GM10248 (cell line): ENCODE results near the gene AUH.

Experiments used
- CTCF ChIA-PET: fragments of 300-600 bp; sonication (Branson Sonifier 250); formaldehyde crosslinking; extraction: SDS; loops from one replicate; lab custom pipeline; 2021; ENCODE audit warnings: antibody characterized with exemption; lab: Yijun Ruan, JAX
- POLR2A ChIA-PET: fragments of 350-650 bp; sonication (Branson Sonifier 250); formaldehyde crosslinking; extraction: SDS; loops from one replicate; lab custom pipeline; 2020; ENCODE audit warnings: antibody characterized with exemption; lab: Yijun Ruan, JAX
- DNase-seq: peaks from one replicate; pipeline ENCODE4 v3.0.0; 2012; ENCODE audit errors: extremely low spot score
- CTCF ChIP-seq: IDR thresholded peaks from 2 replicates; pipeline ENCODE4 v1.5.1; 2012; ENCODE audit warnings: mild to moderate bottlenecking, low read depth; ENCODE audit errors: extremely low read depth, missing control alignments, control extremely low read depth

Gene AUH

GRCh38 chr9:91193658-91194391 lies 167.9 kb downstream of the AUH start:
- ChIA-PET CTCF (no interaction called here), POLR2A (no interaction called here)
- TF ChIP-seq CTCF, result no peak
- peak; percentile 72 for DNase-seq

GRCh38 chr9:91193087-91193657 lies 168.5 kb downstream of the AUH start:
- CTCF ChIA-PET, result interaction anchor here (0.7 to 2.4 kb wide), 2 partner anchors 9 to 10 kb away, joined by 3 to 12 read pairs; no protein-coding TSS in a partner anchor
- DNase-seq, result no peak
- POLR2A ChIA-PET, result no interaction called here
- no peak for TF ChIP-seq CTCF

GRCh38 chr9:91192381-91193086 lies 169.2 kb downstream of the AUH start:
- CTCF ChIA-PET, result interaction anchor here (0.7 to 2.4 kb wide), 3 partner anchors 9 to 15 kb away, joined by 3 to 12 read pairs (median 4); no protein-coding TSS in a partner anchor
- POLR2A ChIA-PET, result interaction anchor here (0.9 kb wide), 1 partner anchor 42 kb away, joined by 3 read pairs; no protein-coding TSS in a partner anchor
- TF ChIP-seq CTCF, result no peak
- DNase-seq, result no peak

GRCh38 chr9:91191411-91192380 lies 170.0 kb downstream of the AUH start:
- CTCF ChIA-PET, result interaction anchor here (0.8 to 2.4 kb wide), 5 partner anchors 8 to 47 kb away, joined by 3 to 12 read pairs (median 4); no protein-coding TSS in a partner anchor
- POLR2A ChIA-PET, result interaction anchor here (0.9 kb wide), 1 partner anchor 41 kb away, joined by 3 read pairs; no protein-coding TSS in a partner anchor

GRCh38 chr9:91190062-91190461 lies 171.7 kb downstream of the AUH start:
- ChIA-PET POLR2A (no interaction called here), CTCF (interaction anchor here (1.2 to 1.7 kb wide), 2 partner anchors 24 to 45 kb away, joined by 3 to 6 read pairs; no protein-coding TSS in a partner anchor)
- no peak for TF ChIP-seq CTCF
- no peak for DNase-seq

More at GRCh38 chr9:91191411-91192380, 170.0 kb downstream of the AUH start:
- DNase-seq, result no peak
- no peak for TF ChIP-seq CTCF
